WTC11 (cell line): ENCODE measurements around the gene AK8. TPM values are rescaled to one million over a fixed set of nuclear protein-coding genes. Genes with fewer than 3 reads are reported as not detected.

ENCODE experiments used
- ATAC-seq: fragments of 200-7000 bp; cut with Tn5 transposase; 2 replicates; pipeline ENCODE4 v1.10.0; 2021; ENCODE audit warnings: mild to moderate bottlenecking, moderate library complexity
- CTCF ChIA-PET: fragments of 300-600 bp; sonication (Branson Sonifier 250); formaldehyde crosslinking; loops from one replicate; lab custom pipeline; 2021; ENCODE audit warnings: antibody characterized with exemption; lab: Charles Lee
- POLR2A ChIA-PET: fragments of 350-600 bp; sonication (Branson Sonifier 250); formaldehyde crosslinking; loops from one replicate; lab custom pipeline; 2021; ENCODE audit warnings: antibody characterized with exemption; lab: Charles Lee
- DNase-seq: peaks from one replicate; pipeline ENCODE4 v3.0.0; 2021; ENCODE audit warnings: low spot score
- H3K27ac Mint-ChIP-seq: 2 replicates; pipeline ENCODE4 v1.8.0; 2021; ENCODE audit warnings: mixed read lengths
- H3K27me3 Mint-ChIP-seq: 2 replicates; pipeline ENCODE4 v1.8.0; 2021; ENCODE audit warnings: low read depth, mild to moderate bottlenecking, moderate library complexity, mixed read lengths
- H3K36me3 Mint-ChIP-seq: 2 replicates; pipeline ENCODE4 v1.8.0; 2021; ENCODE audit warnings: mixed read lengths
- H3K4me1 Mint-ChIP-seq: 2 replicates; pipeline ENCODE4 v1.8.0; 2022; ENCODE audit warnings: mixed read lengths
- H3K4me3 Mint-ChIP-seq: 2 replicates; pipeline ENCODE4 v1.8.0; 2021; ENCODE audit warnings: mild to moderate bottlenecking, moderate library complexity, mixed read lengths
- H3K9me3 Mint-ChIP-seq: 2 replicates; pipeline ENCODE4 v1.8.0; 2021; ENCODE audit warnings: mixed read lengths
- ARID4B ChIP-seq: sonication (generic); formaldehyde crosslinking; IDR thresholded peaks from 2 replicates; pipeline ENCODE4 v1.8.0; 2023; ENCODE audit warnings: missing genetic modification reagents, mild to moderate bottlenecking, borderline replicate concordance
- ATF3 ChIP-seq: sonication (generic); formaldehyde crosslinking; conservative IDR thresholded peaks from 2 replicates; pipeline ENCODE4 v1.8.1; 2022; ENCODE audit warnings: mild to moderate bottlenecking, missing genetic modification reagents
- ATF6 ChIP-seq: sonication (generic); formaldehyde crosslinking; IDR thresholded peaks from 2 replicates; pipeline ENCODE4 v1.8.1; 2023; ENCODE audit warnings: mild to moderate bottlenecking, missing genetic modification reagents
- CREM ChIP-seq: sonication (generic); formaldehyde crosslinking; IDR thresholded peaks from 2 replicates; pipeline ENCODE4 v1.8.1; 2022; ENCODE audit warnings: mild to moderate bottlenecking, missing genetic modification reagents, moderate library complexity
- E2F1 ChIP-seq: sonication (generic); formaldehyde crosslinking; IDR thresholded peaks from 2 replicates; pipeline ENCODE4 v1.8.0; 2022; ENCODE audit warnings: mild to moderate bottlenecking, missing genetic modification reagents
- E2F4 ChIP-seq: sonication (generic); formaldehyde crosslinking; IDR thresholded peaks from 2 replicates; pipeline ENCODE4 v1.8.1; 2022; ENCODE audit warnings: low read depth, mild to moderate bottlenecking, moderate library complexity, missing genetic modification reagents, borderline replicate concordance
- E2F5 ChIP-seq: sonication (generic); formaldehyde crosslinking; IDR thresholded peaks from 2 replicates; pipeline ENCODE4 v1.8.1; 2022; ENCODE audit warnings: mild to moderate bottlenecking, moderate library complexity, missing genetic modification reagents
- FOXK1 ChIP-seq: sonication (generic); formaldehyde crosslinking; IDR thresholded peaks from 2 replicates; pipeline ENCODE4 v1.8.0; 2022; ENCODE audit warnings: mild to moderate bottlenecking, moderate library complexity, missing genetic modification reagents
- IRF1 ChIP-seq: sonication (generic); formaldehyde crosslinking; IDR thresholded peaks from 2 replicates; pipeline ENCODE4 v1.8.0; 2023; ENCODE audit warnings: missing genetic modification reagents
- MAX ChIP-seq: sonication (generic); formaldehyde crosslinking; IDR thresholded peaks from 2 replicates; pipeline ENCODE4 v1.8.0; 2022; ENCODE audit warnings: mild to moderate bottlenecking, missing genetic modification reagents
- NR3C1 ChIP-seq: sonication (generic); formaldehyde crosslinking; conservative IDR thresholded peaks from 2 replicates; pipeline ENCODE4 v1.8.1; 2023; ENCODE audit warnings: low read depth, mild to moderate bottlenecking, missing genetic modification reagents
- OVOL2 ChIP-seq: fragments of 250-450 bp; sonication (Bioruptor Pico); IDR thresholded peaks from 2 replicates; pipeline ENCODE4 v1.9.0; 2021; ENCODE audit warnings: mild to moderate bottlenecking, borderline replicate concordance
- PRRX2 ChIP-seq: fragments of 250-450 bp; sonication (Bioruptor Pico); IDR thresholded peaks from 2 replicates; pipeline ENCODE4 v1.8.0; 2021; ENCODE audit warnings: mild to moderate bottlenecking
- SMAD3 ChIP-seq: sonication (generic); formaldehyde crosslinking; IDR thresholded peaks from 2 replicates; pipeline ENCODE4 v1.8.0; 2022; ENCODE audit warnings: missing genetic modification reagents, mild to moderate bottlenecking, borderline replicate concordance
- SP1 ChIP-seq: sonication (generic); formaldehyde crosslinking; conservative IDR thresholded peaks from 2 replicates; pipeline ENCODE4 v1.8.1; 2022; ENCODE audit warnings: missing genetic modification reagents
- TP53 ChIP-seq: sonication (generic); formaldehyde crosslinking; IDR thresholded peaks from 2 replicates; pipeline ENCODE4 v1.8.1; 2023; ENCODE audit warnings: mild to moderate bottlenecking, missing genetic modification reagents
- USF2 ChIP-seq: sonication (generic); formaldehyde crosslinking; IDR thresholded peaks from 2 replicates; pipeline ENCODE4 v1.8.1; 2023; ENCODE audit warnings: mild to moderate bottlenecking, missing genetic modification reagents, moderate library complexity
- ZNF121 ChIP-seq: sonication (generic); formaldehyde crosslinking; IDR thresholded peaks from 2 replicates; pipeline ENCODE4 v1.8.0; 2023; ENCODE audit warnings: missing genetic modification reagents
- ZNF281 ChIP-seq: sonication (generic); formaldehyde crosslinking; IDR thresholded peaks from 2 replicates; pipeline ENCODE4 v1.8.0; 2023; ENCODE audit warnings: mild to moderate bottlenecking, missing genetic modification reagents
- ZNF671 ChIP-seq: fragments of 250-450 bp; sonication (Bioruptor Pico); IDR thresholded peaks from 2 replicates; pipeline ENCODE4 v1.8.0; 2021; ENCODE audit warnings: mild to moderate bottlenecking
- total RNA-seq: library from RNA; stranded (reverse); gene quantifications from 3 replicates; pipeline ENCODE4 v1.2.3, GENCODE V29; 2021

The AK8 gene
- total RNA-seq, 1 experiment from 2014 or later = 0.48 TPM

- CTCF ChIA-PET = interaction anchor here (0.7 to 2.1 kb wide), 18 partner anchors 8 to 583 kb away, joined by 3 to 14 read pairs (median 4); no protein-coding TSS in a partner anchor
- TF ChIP-seq SP1 (CRISPR knock-in tag) (no peak), PRRX2 (no peak), E2F4 (CRISPR knock-in tag) (no peak), USF2 (0 out of 2 replicates have a peak, but pooled peaks have one; percentile 17), ATF6 (CRISPR knock-in tag) (no peak), ZNF121 (CRISPR knock-in tag) (0 out of 2 replicates have a peak, but pooled peaks have one; percentile 2), OVOL2 (CRISPR knock-in tag) (no peak), E2F5 (CRISPR knock-in tag) (0 out of 2 replicates have a peak, but pooled peaks have one; percentile 6), MAX (CRISPR knock-in tag) (peak; percentile 49; the same call in 1 of the 2 replicates), IRF1 (peak; percentile 51; the same call in 1 of the 2 replicates), E2F1 (no peak), CREM (CRISPR knock-in tag) (no peak), ZNF281 (CRISPR knock-in tag) (no peak), FOXK1 (CRISPR knock-in tag) (0 out of 2 replicates have a peak, but pooled peaks have one; percentile 17), SMAD3 (CRISPR knock-in tag) (0 out of 2 replicates have a peak, but pooled peaks have one; percentile 35), ZNF671 (CRISPR knock-in tag) (no peak), NR3C1 (0 out of 2 replicates have a peak, but pooled peaks have one; percentile 50), ARID4B (CRISPR knock-in tag) (no peak), TP53 (no peak), ATF3 (no peak)
Measured at GRCh38 chr9:132769906-132770769, 107.9 kb downstream of the AK8 start.

More at GRCh38 chr9:132769906-132770769, 107.9 kb downstream of the AK8 start:
- ATAC-seq = peak; percentile 82
- H3K9me3 Mint-ChIP-seq = peaks cover 21% of the 10 kb centered on the region
- H3K4me3 Mint-ChIP-seq = peak overlapping the region; percentile 96
- peaks cover 7% of the 10 kb centered on the region; the same call in 1 of the 2 replicates for H3K4me1 Mint-ChIP-seq
- DNase-seq = peak; percentile 74
- POLR2A ChIA-PET = interaction anchor here (0.6 to 1.8 kb wide), 2 partner anchors 101 to 1576 kb away, joined by 3 to 4 read pairs; partner anchors contain the start of genes DDX31 and GTF3C4
- peaks cover 28% of the 10 kb centered on the region for H3K27me3 Mint-ChIP-seq
- H3K27ac Mint-ChIP-seq = peak overlapping the region; percentile 88
- H3K36me3 Mint-ChIP-seq = peaks cover 13% of the 10 kb centered on the region
